Parathyroid adenoma (tissue), 2 donors: Measurements from ENCODE around the gene PCBP2.

ENCODE experiments used
- H2AFZ ChIP-seq: fragments of 300-600 bp; sonication (generic); one replicate; pipeline ENCODE4 v1.7.0; 2017; ENCODE audit warnings: antibody characterized with exemption, mild to moderate bottlenecking
- H3K27ac ChIP-seq: fragments of 300-600 bp; sonication (generic); one replicate; pipeline ENCODE4 v1.7.0; 2017
- H3K27me3 ChIP-seq: fragments of 300-600 bp; sonication (generic); one replicate; pipeline ENCODE4 v1.7.0; 2017; ENCODE audit warnings: low read length; ENCODE audit not compliant: control insufficient read depth, insufficient read depth
- H3K36me3 ChIP-seq: fragments of 300-600 bp; sonication (generic); one replicate; pipeline ENCODE4 v1.7.0; 2017; ENCODE audit warnings: low read length; ENCODE audit not compliant: control insufficient read depth, insufficient read depth
- H3K4me1 ChIP-seq: fragments of 300-600 bp; sonication (generic); one replicate; pipeline ENCODE4 v1.7.0; 2017; ENCODE audit warnings: control low read depth
- H3K4me2 ChIP-seq: fragments of 300-600 bp; sonication (generic); one replicate; pipeline ENCODE4 v1.7.0; 2017; ENCODE audit warnings: low read length
- H3K4me3 ChIP-seq: fragments of 300-600 bp; sonication (generic); one replicate; pipeline ENCODE4 v1.7.0; 2017; ENCODE audit warnings: low read depth, low read length
- H3K79me2 ChIP-seq: fragments of 300-600 bp; sonication (generic); one replicate; pipeline ENCODE4 v1.7.0; 2017; ENCODE audit warnings: control low read depth
- H3K9ac ChIP-seq: fragments of 300-600 bp; sonication (generic); one replicate; pipeline ENCODE4 v1.7.0; 2017; ENCODE audit warnings: mild to moderate bottlenecking
- H3K9me3 ChIP-seq: fragments of 300-600 bp; sonication (generic); one replicate; pipeline ENCODE4 v1.7.0; 2017; ENCODE audit warnings: low read length; ENCODE audit not compliant: control insufficient read depth
- CTCF ChIP-seq: fragments of 300-600 bp; sonication (generic); IDR thresholded peaks from one replicate; pipeline ENCODE4 v1.7.0; 2017; ENCODE audit warnings: antibody characterized with exemption, mild to moderate bottlenecking
- donor health status: primary hyperparathyroidism.

Gene PCBP2

GRCh38 chr12:53514628-53515290, 62.9 kb downstream of the PCBP2 start:
- no peak overlapping the region for H3K27ac ChIP-seq
- no peaks in the 10 kb centered on the region for H3K36me3 ChIP-seq
- no peak for TF ChIP-seq CTCF

GRCh38 chr12:53515291-53515680, 63.4 kb downstream of the PCBP2 start:
- no peak overlapping the region for H3K27ac ChIP-seq

More at GRCh38 chr12:53514628-53515290, 62.9 kb downstream of the PCBP2 start:
- Histone ChIP-seq H3K4me2 (no peak overlapping the region), H3K4me1 (no peaks in the 10 kb centered on the region), H2AFZ (no peak overlapping the region), H3K4me3 (no peak overlapping the region), H3K27me3 (no peaks in the 10 kb centered on the region), H3K9ac (no peak overlapping the region), H3K79me2 (no peaks in the 10 kb centered on the region), H3K9me3 (no peaks in the 10 kb centered on the region)

GRCh38 chr12:53516758-53517455, 65.0 kb downstream of the PCBP2 start:
- no peak overlapping the region for H3K27ac ChIP-seq
- no peaks in the 10 kb centered on the region for H3K9me3 ChIP-seq
- H3K4me2 ChIP-seq = no peak overlapping the region
- H3K36me3 ChIP-seq = no peaks in the 10 kb centered on the region
- no peak overlapping the region for H3K9ac ChIP-seq
- H2AFZ ChIP-seq = no peak overlapping the region
- H3K79me2 ChIP-seq = no peaks in the 10 kb centered on the region
- H3K27me3 ChIP-seq = no peaks in the 10 kb centered on the region
- no peak overlapping the region for H3K4me3 ChIP-seq
- no peaks in the 10 kb centered on the region for H3K4me1 ChIP-seq
- TF ChIP-seq CTCF = no peak

More at GRCh38 chr12:53515291-53515680, 63.4 kb downstream of the PCBP2 start:
- Histone ChIP-seq H3K36me3 (no peaks in the 10 kb centered on the region), H3K79me2 (no peaks in the 10 kb centered on the region), H3K27me3 (no peaks in the 10 kb centered on the region), H3K9ac (no peak overlapping the region), H3K4me2 (no peak overlapping the region), H3K4me3 (no peak overlapping the region), H3K9me3 (no peaks in the 10 kb centered on the region), H3K4me1 (no peaks in the 10 kb centered on the region), H2AFZ (no peak overlapping the region)
- no peak for TF ChIP-seq CTCF

- Histone ChIP-seq H3K27ac (no peak overlapping the region), H3K4me3 (no peak overlapping the region), H3K36me3 (no peaks in the 10 kb centered on the region), H3K4me1 (no peaks in the 10 kb centered on the region), H3K79me2 (no peaks in the 10 kb centered on the region), H3K9ac (no peak overlapping the region), H3K27me3 (no peaks in the 10 kb centered on the region), H2AFZ (no peak overlapping the region), H3K4me2 (no peak overlapping the region), H3K9me3 (no peaks in the 10 kb centered on the region)
- TF ChIP-seq CTCF = no peak
Observed at GRCh38 chr12:53518381-53518780, 66.5 kb downstream of the PCBP2 start.

- H3K9ac ChIP-seq = no peak overlapping the region
- H3K79me2 ChIP-seq = no peaks in the 10 kb centered on the region
- no peak for TF ChIP-seq CTCF
- no peaks in the 10 kb centered on the region for H3K9me3 ChIP-seq
- H3K27me3 ChIP-seq = no peaks in the 10 kb centered on the region
- H3K4me2 ChIP-seq = no peak overlapping the region
- no peak overlapping the region for H3K4me3 ChIP-seq
- H3K27ac ChIP-seq = no peak overlapping the region
- no peaks in the 10 kb centered on the region for H3K4me1 ChIP-seq
- H2AFZ ChIP-seq = no peak overlapping the region
- no peaks in the 10 kb centered on the region for H3K36me3 ChIP-seq
Observed at GRCh38 chr12:53523131-53523530, 71.2 kb downstream of the PCBP2 start.
